ENCODE measurements around the gene BCKDHA.
"Not testable (repeated sequence)": the region's sequence is repeated elsewhere in the genome, so short reads cannot be mapped to it uniquely, and the experiment has no call there.

BCKDHA gene

GRCh38 chr19:41367848-41368301, 29.7 kb upstream of the BCKDHA start:
- no peak for DNase-seq

- DNase-seq: no peak
These were observed 27.8 kb upstream of the BCKDHA start for GRCh38 chr19:41369769-41370168.

GRCh38 chr19:41371119-41371518, 26.5 kb upstream of the BCKDHA start:
- not testable (repeated sequence) for DNase-seq

- no peak for DNase-seq
These were observed 26.1 kb upstream of the BCKDHA start for GRCh38 chr19:41371541-41371940.

- no peak for DNase-seq
These were observed 25.1 kb upstream of the BCKDHA start for GRCh38 chr19:41372501-41372900.

- no peak for DNase-seq
These were observed 23.6 kb upstream of the BCKDHA start for GRCh38 chr19:41373993-41374392.

GRCh38 chr19:41376241-41376997, 21.2 kb upstream of the BCKDHA start, which contains the start of gene TMEM91:
TSS of gene TMEM91 (plus strand) at chr19:41376533. CDS start at chr19:41378310, 1,777 bp downstream.
- DNase-seq: no peak

- DNase-seq: peak; percentile 49 to 54
These were observed 20.6 kb upstream of the BCKDHA start for GRCh38 chr19:41376998-41377365.

- no peak for DNase-seq
These were observed 19.5 kb upstream of the BCKDHA start for GRCh38 chr19:41377977-41378709.

GRCh38 chr19:41381536-41381935, 16.1 kb upstream of the BCKDHA start:
- DNase-seq: not testable (repeated sequence)

- no peak for DNase-seq
These were observed 13.3 kb upstream of the BCKDHA start for GRCh38 chr19:41384351-41384750.

- no peak for DNase-seq
These were observed 11.2 kb upstream of the BCKDHA start for GRCh38 chr19:41386442-41386841.

GRCh38 chr19:41391618-41392017, 6.0 kb upstream of the BCKDHA start:
- DNase-seq: no peak

GRCh38 chr19:41392775-41393174, 4.8 kb upstream of the BCKDHA start:
- DNase-seq: no peak

GRCh38 chr19:41395355-41395754, 2.3 kb upstream of the BCKDHA start:
- no peak for DNase-seq

- DNase-seq: no peak
These were observed 416 bp downstream of the BCKDHA start for GRCh38 chr19:41398050-41398418.

- DNase-seq: no peak
These were observed 980 bp downstream of the BCKDHA start for GRCh38 chr19:41398598-41398997.

- no peak for DNase-seq
These were observed 1.5 kb downstream of the BCKDHA start for GRCh38 chr19:41399091-41399490.

- DNase-seq: no peak
These were observed 1.9 kb downstream of the BCKDHA start for GRCh38 chr19:41399525-41399924.

GRCh38 chr19:41401483-41401882, 3.9 kb downstream of the BCKDHA start:
- DNase-seq: no peak

GRCh38 chr19:41402010-41402409, 4.4 kb downstream of the BCKDHA start:
- DNase-seq: no peak

- no peak for DNase-seq
These were observed 5.8 kb downstream of the BCKDHA start for GRCh38 chr19:41403181-41403970.

GRCh38 chr19:41405776-41406175, 8.2 kb downstream of the BCKDHA start:
- DNase-seq: no peak
